Measurements from ENCODE around the gene CST9. TPM values are rescaled to one million over a fixed set of nuclear protein-coding genes. Genes with fewer than 3 reads are reported as not detected.

CST9 gene
- total RNA-seq, 1 experiment from 2014 or later, result not detected

GRCh38 chr20:23640671-23641667 is 35.3 kb upstream of the CST9 start:
- H2AFZ ChIP-seq (ENCODE audit: low read length), result no peak overlapping the region
- WGBS (ENCODE audit: extremely low coverage, insufficient read length, low lambda C conversion rate), result no CpG with 5 or more reads among the region's 11 CpGs
- H3K9ac ChIP-seq (ENCODE audit: extremely low read depth, insufficient read length, low read length), result no peak overlapping the region
- no peaks in the 10 kb centered on the region for H3K79me2 ChIP-seq (ENCODE audit: insufficient read depth, low read length)
- no peaks in the 10 kb centered on the region for H3K9me3 ChIP-seq (ENCODE audit: control insufficient read depth, low read depth, low read length)
- H3K14ac ChIP-seq (ENCODE audit: insufficient read depth, low read length), result no peak overlapping the region
- H2BK120ac ChIP-seq (ENCODE audit: low read depth, low read length, poor library complexity, severe bottlenecking), result no peak overlapping the region
- no peak overlapping the region for H4K8ac ChIP-seq (replicated peaks; ENCODE audit: insufficient read length, low read depth, low read length)
- Mint-ChIP-seq H3K27ac (peak overlapping the region in 1 of 3 experiments; percentile 25; a peak in 1 of 7 replicates), H3K4me1 (peaks cover 32 to 34% of the 10 kb centered on the region in 2 experiments), H3K9me3 (no peaks in the 10 kb centered on the region; a peak in 2 of 5 replicates), H3K36me3 (ENCODE audit: insufficient read depth in 1 of 3, low read depth in 3 of 3) (peaks cover 0 to 2% (median 0%) of the 10 kb centered on the region in 3 experiments; a peak in 3 of 7 replicates), H3K4me3 (no peak overlapping the region), H3K27me3 (ENCODE audit: low read depth) (peaks cover 14% of the 10 kb centered on the region)
- H3T11ph ChIP-seq (ENCODE audit: low read length), result no peak overlapping the region
- peaks cover 6% of the 10 kb centered on the region for H3K23me2 ChIP-seq (ENCODE audit: insufficient read length, low read depth, low read length, poor library complexity, severe bottlenecking)
- no peak overlapping the region for H3K18ac ChIP-seq (ENCODE audit: insufficient read length, low read depth, low read length)
- no peak for TF ChIP-seq CTCF (conservative IDR thresholded peaks at IDR 0.05)
- no peaks in the 10 kb centered on the region for H3K79me1 ChIP-seq (ENCODE audit: insufficient read depth, low read depth, low read length, poor library complexity, severe bottlenecking)
- H2BK15ac ChIP-seq (ENCODE audit: low read depth, low read length), result no peak overlapping the region
- no peak overlapping the region for H4K5ac ChIP-seq (ENCODE audit: insufficient read length, low read depth, low read length)
- no peak overlapping the region for H2BK12ac ChIP-seq (ENCODE audit: insufficient read length, low read depth, low read length)
- no peak overlapping the region for H2BK5ac ChIP-seq (ENCODE audit: insufficient read length, low read length)
- no peaks in the 10 kb centered on the region for H3K27me3 ChIP-seq (ENCODE audit: insufficient read depth, low read length)
- H3K27ac ChIP-seq (ENCODE audit: insufficient read length, low read depth, low read length), result no peak overlapping the region
- no peak for DNase-seq
- no peak overlapping the region for H2BK20ac ChIP-seq (ENCODE audit: low read depth, low read length, poor library complexity, severe bottlenecking)
- H3K4ac ChIP-seq (ENCODE audit: low read depth, low read length), result no peak overlapping the region
- H3K4me1 ChIP-seq (ENCODE audit: insufficient read depth, low read length), result peaks cover 6% of the 10 kb centered on the region; the same call in 1 of the 2 replicates
- no peak overlapping the region for H3K4me2 ChIP-seq (ENCODE audit: insufficient read depth, insufficient read length, low read length)
- H4K91ac ChIP-seq (ENCODE audit: insufficient read length, low read depth, low read length), result no peak overlapping the region
- no peak overlapping the region for H2AK5ac ChIP-seq (ENCODE audit: insufficient read length, low read length)
- H4K20me1 ChIP-seq (ENCODE audit: control insufficient read depth, insufficient read depth, insufficient read length), result no peaks in the 10 kb centered on the region
- no peak overlapping the region for H3K56ac ChIP-seq (ENCODE audit: insufficient read length, low read depth, low read length)
- H3K23ac ChIP-seq (ENCODE audit: insufficient read length, low read depth, low read length), result no peak overlapping the region
